Body of pancreas (tissue), 4 donors: Measurements from ENCODE around the gene ADAP2. TPM values are rescaled to one million over a fixed set of nuclear protein-coding genes. Genes with fewer than 3 reads are reported as not detected.

Source experiments
- ATAC-seq: fragments of 150-250 bp; one replicate; pipeline ENCODE4 v1.9.1; 2016
- DNase-seq, 4 donors: peaks; one replicate each; pipeline ENCODE4 v3.0.0-alpha.2; 2019
- H3K27ac ChIP-seq, 4 donors: fragments of 200-600 bp; sonication (generic); 1 replicate in 3 of 4; 2 replicates in 1 of 4; pipeline versions ENCODE4 v1.5.1 to v1.6.1; 2016 to 2019; ENCODE audit warnings: mild to moderate bottlenecking in 1 of 4, mixed read lengths in 1 of 4, moderate library complexity in 1 of 4
- H3K27me3 ChIP-seq, 2 donors: fragments of 200-600 bp; sonication (generic); one replicate each; pipeline ENCODE4 v1.6.0; 2016; ENCODE audit warnings: mild to moderate bottlenecking in 1 of 2
- H3K36me3 ChIP-seq, 2 donors: fragments of 200-600 bp; sonication (generic); replicated peaks in 1 of 2; 2 replicates each; pipeline ENCODE4 v1.5.1; 2016; ENCODE audit warnings: low read depth in 2 of 2; ENCODE audit not compliant: insufficient read depth in 1 of 2
- H3K4me1 ChIP-seq: fragments of 200-600 bp; sonication (generic); one replicate; pipeline ENCODE4 v1.6.0; 2016
- H3K4me3 ChIP-seq, 2 donors: fragments of 200-600 bp; sonication (generic); 1 replicate in 1 of 2; 2 replicates in 1 of 2; pipeline ENCODE4 v1.5.1; 2016 to 2019
- H3K9me3 ChIP-seq, 3 donors: fragments of 200-600 bp; sonication (generic); 1 replicate in 2 of 3; 2 replicates in 1 of 3; pipeline ENCODE4 v1.5.1; 2016
- POLR2A ChIP-seq, 3 donors: fragments of 450-650 bp; IDR thresholded peaks; one replicate each; pipeline ENCODE4 v1.6.1; 2016; ENCODE audit warnings: antibody characterized with exemption in 3 of 3, mild to moderate bottlenecking in 2 of 3
- WGBS, 2 donors: methylation state at CpG; one replicate each; pipeline ENCODE4 v1.1.5; 2017; 5-methylcytosine and 5-hydroxymethylcytosine counted together
- intact Hi-C: fragments of 100-400 bp; cut with DNase I; formaldehyde crosslinking; loops from one replicate; pipeline ENCODE4 v1.15.1; 2023
- total RNA-seq, 2 donors: library from RNA; depleted of rRNA; stranded (reverse); fragments of >200 nt; gene quantifications; one replicate each; pipeline ENCODE4 v1.1.0, GENCODE V29; 2016
- TF ChIP-seq, protein P1 (sequence below), 7 experiments: fragments of 450-650 bp in 4 of 7; fragments of 200-600 bp in 3 of 7; sonication (generic) in 3 of 7; IDR thresholded peaks; one replicate each; pipeline ENCODE4 v1.5.1; 2016 to 2019; ENCODE audit warnings: antibody characterized with exemption in 7 of 7

ADAP2 gene
- total RNA-seq, 2 donors from 2014 or later, result 13.7 to 14.8 TPM

DNA sequence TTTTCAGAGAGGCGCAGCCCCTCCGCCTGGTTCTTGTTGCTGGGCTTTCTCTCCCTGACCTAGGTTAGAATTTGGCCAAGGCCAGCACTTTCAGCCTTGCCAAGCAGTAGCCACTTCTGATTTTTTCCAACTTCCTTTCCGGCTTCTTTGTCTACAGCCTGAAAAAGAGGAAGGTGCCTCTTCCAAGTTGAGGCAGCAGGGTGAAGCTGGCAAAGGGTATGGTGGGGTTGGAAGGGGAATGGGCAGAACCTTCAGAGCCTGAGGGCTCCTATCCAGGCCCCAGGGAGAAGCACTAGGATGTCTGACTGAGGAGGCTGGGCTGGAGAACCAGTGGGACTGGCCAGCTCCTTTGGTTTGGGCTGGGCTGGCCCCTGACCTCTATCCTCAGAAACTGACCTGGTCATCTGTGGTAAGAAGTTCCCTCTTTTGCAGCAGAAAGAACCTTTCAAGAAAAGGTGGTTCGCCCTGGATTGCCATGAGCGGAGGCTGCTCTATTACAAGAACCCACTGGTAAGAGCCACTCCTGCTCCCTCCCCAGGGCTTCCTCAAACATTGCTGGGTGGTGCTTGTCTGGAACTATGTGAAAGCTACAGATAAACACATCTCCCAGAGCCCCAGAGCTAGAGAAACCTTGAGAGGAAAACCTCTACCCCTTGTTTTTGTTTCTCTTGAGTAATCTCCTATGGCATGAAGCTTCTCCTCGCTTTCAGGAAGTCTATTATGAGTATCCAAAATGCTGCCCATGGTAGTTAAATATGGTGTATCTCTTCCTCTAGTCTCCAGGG lies 32.5 kb downstream of the ADAP2 start:
- peak in 1 of 3 donors; percentile 23 for TF ChIP-seq POLR2A (IDR thresholded peaks at IDR 0.05)
- TF ChIP-seq, protein P1, sequence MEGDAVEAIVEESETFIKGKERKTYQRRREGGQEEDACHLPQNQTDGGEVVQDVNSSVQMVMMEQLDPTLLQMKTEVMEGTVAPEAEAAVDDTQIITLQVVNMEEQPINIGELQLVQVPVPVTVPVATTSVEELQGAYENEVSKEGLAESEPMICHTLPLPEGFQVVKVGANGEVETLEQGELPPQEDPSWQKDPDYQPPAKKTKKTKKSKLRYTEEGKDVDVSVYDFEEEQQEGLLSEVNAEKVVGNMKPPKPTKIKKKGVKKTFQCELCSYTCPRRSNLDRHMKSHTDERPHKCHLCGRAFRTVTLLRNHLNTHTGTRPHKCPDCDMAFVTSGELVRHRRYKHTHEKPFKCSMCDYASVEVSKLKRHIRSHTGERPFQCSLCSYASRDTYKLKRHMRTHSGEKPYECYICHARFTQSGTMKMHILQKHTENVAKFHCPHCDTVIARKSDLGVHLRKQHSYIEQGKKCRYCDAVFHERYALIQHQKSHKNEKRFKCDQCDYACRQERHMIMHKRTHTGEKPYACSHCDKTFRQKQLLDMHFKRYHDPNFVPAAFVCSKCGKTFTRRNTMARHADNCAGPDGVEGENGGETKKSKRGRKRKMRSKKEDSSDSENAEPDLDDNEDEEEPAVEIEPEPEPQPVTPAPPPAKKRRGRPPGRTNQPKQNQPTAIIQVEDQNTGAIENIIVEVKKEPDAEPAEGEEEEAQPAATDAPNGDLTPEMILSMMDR (IDR thresholded peaks at IDR 0.05), result no peak
- 77 to 79% methylated on average over 6 of the region's 6 CpGs for WGBS, 2 donors
- ATAC-seq (no peak), DNase-seq (peak in 1 of 4 donors; percentile 49)
- intact Hi-C loops, result no loop called here
- Histone ChIP-seq H3K4me3 (no peak overlapping the region), H3K4me1 (no peaks in the 10 kb centered on the region), H3K27me3 (no peaks in the 10 kb centered on the region), H3K36me3 (no peaks in the 10 kb centered on the region), H3K27ac (peak overlapping the region in 2 of 4 donors; percentile 24 to 50), H3K9me3 (no peaks in the 10 kb centered on the region)

DNA sequence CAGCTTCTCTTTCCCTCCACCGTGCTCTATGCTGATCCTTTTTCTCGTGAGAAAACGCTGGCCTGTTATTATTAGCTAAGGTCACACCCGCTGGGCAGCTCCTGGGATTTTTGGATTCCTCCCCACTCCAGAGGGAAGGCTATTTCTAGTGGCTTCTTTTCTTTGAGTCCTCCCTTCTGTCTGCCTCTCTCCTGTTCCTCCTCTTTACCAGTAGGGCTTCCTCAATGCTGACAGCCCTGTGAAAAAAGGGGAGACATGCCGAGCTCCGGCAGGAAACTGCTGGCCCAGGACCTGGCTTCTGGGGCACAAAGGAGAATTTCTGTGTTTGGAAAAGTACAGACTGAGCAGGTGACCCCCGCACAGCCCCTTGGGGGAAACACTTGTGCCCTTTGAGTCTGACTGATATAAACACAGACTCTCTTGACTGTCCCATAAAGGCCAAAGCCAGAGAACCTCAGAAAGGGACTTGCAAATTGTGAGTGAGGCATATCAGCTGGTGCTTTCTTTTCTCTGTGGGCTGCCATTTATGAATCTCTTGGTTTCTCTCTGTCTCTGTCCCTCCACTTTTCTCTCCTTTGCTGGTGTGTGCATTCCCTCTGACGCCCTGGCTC lies 35.1 kb downstream of the ADAP2 start:
- Histone ChIP-seq H3K27me3 (no peaks in the 10 kb centered on the region), H3K36me3 (no peaks in the 10 kb centered on the region), H3K4me1 (no peaks in the 10 kb centered on the region), H3K27ac (peak overlapping the region in 1 of 4 donors; percentile 39), H3K9me3 (no peaks in the 10 kb centered on the region), H3K4me3 (no peak overlapping the region)
- no peak for ATAC-seq
- DNase-seq, result no peak
- TF ChIP-seq POLR2A (IDR thresholded peaks at IDR 0.05), result no peak
- TF ChIP-seq, protein P1 (IDR thresholded peaks at IDR 0.05), result no peak
- intact Hi-C loops, result no loop called here
- WGBS, 2 donors, result 54 to 74% methylated on average over 8 of the region's 8 CpGs

DNA sequence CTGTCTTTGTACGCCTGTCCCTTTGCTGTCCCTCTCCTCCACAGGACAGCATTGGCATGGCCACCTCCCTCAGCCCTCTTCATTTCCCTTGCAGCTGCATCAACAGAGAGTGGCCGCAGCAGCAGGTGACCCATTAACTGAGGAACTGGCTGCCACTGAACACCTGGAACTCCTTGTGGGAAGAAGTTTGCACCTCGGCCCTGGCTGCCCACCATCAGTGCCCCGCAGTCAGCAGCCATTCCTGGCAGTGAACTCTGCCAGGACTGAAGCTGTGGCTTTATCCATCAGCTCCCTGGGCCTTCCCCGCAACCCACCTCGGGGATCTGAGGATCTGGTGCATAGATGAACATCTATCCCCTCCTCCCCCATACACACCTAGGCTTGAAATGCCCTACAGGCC lies 36.0 kb downstream of the ADAP2 start:
- TF ChIP-seq, protein P1 (IDR thresholded peaks at IDR 0.05), result no peak
- TF ChIP-seq POLR2A (IDR thresholded peaks at IDR 0.05), result no peak
- no peak for DNase-seq
- WGBS, 2 donors, result 89 to 91% methylated on average over 4 to 6 of the region's 6 CpGs
- H3K27ac ChIP-seq, result no peak overlapping the region
- H3K27me3 ChIP-seq, result no peaks in the 10 kb centered on the region
- intact Hi-C loops, result no loop called here
- H3K9me3 ChIP-seq, result no peaks in the 10 kb centered on the region
- H3K36me3 ChIP-seq, result no peaks in the 10 kb centered on the region
- no peak overlapping the region for H3K4me3 ChIP-seq
- no peak for ATAC-seq
- H3K4me1 ChIP-seq, result no peaks in the 10 kb centered on the region

DNA sequence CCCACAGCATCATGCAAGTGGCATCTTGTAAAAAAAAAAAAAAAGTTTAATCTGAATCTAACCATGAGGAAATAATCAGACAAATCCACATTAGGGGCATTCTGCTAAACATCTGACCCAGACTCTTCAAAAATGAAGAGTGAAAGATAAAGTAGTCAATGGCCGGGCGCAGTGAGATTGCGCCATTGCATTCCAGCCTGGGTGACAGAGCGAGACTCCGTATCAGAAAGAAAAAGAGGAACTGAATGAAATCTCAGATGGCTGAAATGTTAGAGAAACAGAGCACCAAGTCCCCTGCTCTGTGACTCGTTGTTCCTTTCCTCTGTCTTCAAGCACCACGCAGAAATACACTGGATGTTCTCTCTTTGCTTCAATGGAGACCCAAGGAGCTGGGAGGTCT lies 36.4 kb downstream of the ADAP2 start:
- ATAC-seq (no peak), DNase-seq (peak in 1 of 4 donors; percentile 36)
- Histone ChIP-seq H3K4me1 (no peaks in the 10 kb centered on the region), H3K27ac (peak overlapping the region in 1 of 4 donors; percentile 19), H3K9me3 (no peaks in the 10 kb centered on the region), H3K27me3 (no peaks in the 10 kb centered on the region), H3K36me3 (no peaks in the 10 kb centered on the region), H3K4me3 (no peak overlapping the region)
- intact Hi-C loops, result no loop called here
- 81 to 94% methylated on average over 7 of the region's 7 CpGs for WGBS, 2 donors
- TF ChIP-seq POLR2A (IDR thresholded peaks at IDR 0.05), result no peak
- TF ChIP-seq, protein P1 (IDR thresholded peaks at IDR 0.05), result no peak
